Left lung (tissue), 10 donors: Measurements from ENCODE around the gene CAPG. TPM values are rescaled to one million over a fixed set of nuclear protein-coding genes. Genes with fewer than 3 reads are reported as not detected.

Experiments used
- ATAC-seq: fragments of 200-7000 bp; cut with Tn5 transposase; one replicate; pipeline ENCODE4 v1.9.1; 2020; ENCODE audit warnings: moderate library complexity
- DNase-seq, 4 donors: peaks; one replicate each; pipeline ENCODE4 v3.0.0-alpha.2; 2013 to 2020
- H3K27ac ChIP-seq, 2 donors: fragments of 200-600 bp; sonication (generic) in 1 of 2; one replicate each; pipeline versions ENCODE4 v1.5.0 to v1.8.0; 2020 to 2021
- H3K27me3 ChIP-seq, 2 donors: fragments of 200-600 bp; sonication (generic) in 1 of 2; one replicate each; pipeline versions ENCODE4 v1.5.0 to v1.8.0; 2020 to 2021
- H3K36me3 ChIP-seq, 2 donors: fragments of 200-600 bp; sonication (generic) in 1 of 2; one replicate each; pipeline versions ENCODE4 v1.5.0 to v1.8.0; 2020 to 2021
- H3K4me1 ChIP-seq, 2 donors: fragments of 200-600 bp; one replicate each; pipeline ENCODE4 v1.8.0; 2021
- H3K4me3 ChIP-seq, 2 donors: fragments of 200-600 bp; sonication (generic) in 1 of 2; one replicate each; pipeline versions ENCODE4 v1.5.0 to v1.8.0; 2020 to 2021; ENCODE audit warnings: mild to moderate bottlenecking in 1 of 2
- H3K9me3 ChIP-seq, 2 donors: fragments of 200-600 bp; sonication (generic) in 1 of 2; one replicate each; pipeline versions ENCODE4 v1.5.0 to v1.8.0; 2020 to 2021
- intact Hi-C, 2 donors: fragments of 100-400 bp; cut with DNase I; formaldehyde crosslinking; loops; one replicate each; pipeline versions ENCODE4 v1.11.2 to v1.14.2; 2022
- polyA plus RNA-seq, 6 donors: library from polyadenylated mRNA; unstranded; fragments of 120-200 nt; gene quantifications; one replicate each; pipeline ENCODE4 v1.2.1, GENCODE V29; 2013; ENCODE audit not compliant: insufficient read length in 6 of 6
- total RNA-seq, 2 donors: library from RNA; stranded (reverse); fragmentation: NEBNext Ultra II Directional; extraction: Animal tissue kit (Norgen Biotek cat#: 25700); gene quantifications; one replicate each; pipeline ENCODE4 v1.2.1, GENCODE V29; 2021
- TF ChIP-seq, protein P1 (sequence below), 2 donors: fragments of 200-600 bp; sonication (generic) in 1 of 2; IDR thresholded peaks; one replicate each; pipeline versions ENCODE4 v1.5.0 to v1.8.0; 2021; ENCODE audit warnings: antibody characterized with exemption in 2 of 2
- donor health status: DM: no; HTN: yes; CAD: no.
- donor health status: DM: no; HTN: no; CAD: no.

CAPG gene
- total and polyA plus RNA-seq, 8 donors = 45.8 to 418 (median 55.7) TPM

DNA sequence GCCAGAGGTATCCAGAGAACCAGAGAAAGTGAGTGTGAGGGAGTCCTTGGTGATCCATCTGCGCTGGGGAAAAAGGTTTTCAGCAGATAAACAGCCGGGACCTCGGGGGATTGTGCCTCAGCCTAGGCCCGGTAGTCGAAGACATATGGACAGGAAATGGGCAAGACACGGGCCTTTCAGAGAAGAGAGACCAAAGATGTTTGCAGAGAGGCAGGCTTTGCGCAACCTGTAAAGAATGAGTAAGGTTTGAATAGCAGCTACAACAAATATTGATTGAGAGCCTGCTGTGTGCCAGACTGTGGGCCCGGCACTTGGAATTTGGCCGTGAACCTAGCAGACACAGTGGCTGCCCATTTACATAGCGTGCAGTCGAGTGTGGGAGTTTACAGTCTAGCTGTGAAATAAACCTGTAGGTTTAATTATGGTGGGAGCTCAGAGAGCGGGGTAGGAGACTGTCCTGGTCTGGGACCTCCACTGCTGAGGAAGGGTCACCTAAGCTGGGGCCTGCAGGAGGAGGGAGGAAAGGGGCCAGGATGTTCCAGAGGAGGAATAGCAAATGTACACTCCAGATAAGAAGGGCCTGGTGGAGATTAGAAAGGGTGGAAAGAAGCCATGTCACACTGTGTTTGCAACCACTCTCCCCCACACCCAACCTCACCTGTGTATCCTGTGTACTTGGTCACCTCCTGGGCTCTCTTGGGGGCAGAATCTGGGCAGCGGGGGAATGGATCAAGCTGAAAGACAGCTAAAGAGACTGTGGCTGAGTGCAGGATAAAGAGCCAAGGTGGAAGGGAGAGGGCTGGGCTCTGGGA, 11.3 kb upstream of the CAPG start:
- TF ChIP-seq, protein P1, sequence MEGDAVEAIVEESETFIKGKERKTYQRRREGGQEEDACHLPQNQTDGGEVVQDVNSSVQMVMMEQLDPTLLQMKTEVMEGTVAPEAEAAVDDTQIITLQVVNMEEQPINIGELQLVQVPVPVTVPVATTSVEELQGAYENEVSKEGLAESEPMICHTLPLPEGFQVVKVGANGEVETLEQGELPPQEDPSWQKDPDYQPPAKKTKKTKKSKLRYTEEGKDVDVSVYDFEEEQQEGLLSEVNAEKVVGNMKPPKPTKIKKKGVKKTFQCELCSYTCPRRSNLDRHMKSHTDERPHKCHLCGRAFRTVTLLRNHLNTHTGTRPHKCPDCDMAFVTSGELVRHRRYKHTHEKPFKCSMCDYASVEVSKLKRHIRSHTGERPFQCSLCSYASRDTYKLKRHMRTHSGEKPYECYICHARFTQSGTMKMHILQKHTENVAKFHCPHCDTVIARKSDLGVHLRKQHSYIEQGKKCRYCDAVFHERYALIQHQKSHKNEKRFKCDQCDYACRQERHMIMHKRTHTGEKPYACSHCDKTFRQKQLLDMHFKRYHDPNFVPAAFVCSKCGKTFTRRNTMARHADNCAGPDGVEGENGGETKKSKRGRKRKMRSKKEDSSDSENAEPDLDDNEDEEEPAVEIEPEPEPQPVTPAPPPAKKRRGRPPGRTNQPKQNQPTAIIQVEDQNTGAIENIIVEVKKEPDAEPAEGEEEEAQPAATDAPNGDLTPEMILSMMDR (IDR thresholded peaks at IDR 0.05) = no peak
- Histone ChIP-seq H3K9me3 (no peaks in the 10 kb centered on the region), H3K4me3 (no peak overlapping the region), H3K36me3 (no peaks in the 10 kb centered on the region), H3K4me1 (peaks cover 21 to 40% of the 10 kb centered on the region in 2 donors), H3K27me3 (no peaks in the 10 kb centered on the region), H3K27ac (peak overlapping the region; percentile 86 to 87)
- DNase-seq = peak in 1 of 4 donors; percentile 75
- peak; percentile 64 for ATAC-seq
- intact Hi-C loops = loop anchor here in 1 of 2 donors (2.0 kb wide), 1 partner anchor 131 kb away; no protein-coding TSS in a partner anchor

GRCh38 chr2:85420536-85421259, 10.5 kb upstream of the CAPG start:
- ATAC-seq = peak; percentile 87
- intact Hi-C loops = loop anchor here in 1 of 2 donors (2.0 kb wide), 1 partner anchor 132 kb away; no protein-coding TSS in a partner anchor
- Histone ChIP-seq H3K27ac (peak overlapping the region; percentile 86 to 87), H3K9me3 (no peaks in the 10 kb centered on the region), H3K36me3 (no peaks in the 10 kb centered on the region), H3K4me3 (peak overlapping the region in 1 of 2 donors; percentile 0), H3K27me3 (no peaks in the 10 kb centered on the region), H3K4me1 (peaks cover 21 to 46% of the 10 kb centered on the region in 2 donors)
- TF ChIP-seq, protein P1 (IDR thresholded peaks at IDR 0.05) = peak; percentile 100
- peak; percentile 87 to 97 (median 91) for DNase-seq

GRCh38 chr2:85419009-85419675, 9.0 kb upstream of the CAPG start:
- DNase-seq = no peak
- Histone ChIP-seq H3K9me3 (no peaks in the 10 kb centered on the region), H3K4me1 (peaks cover 21 to 57% of the 10 kb centered on the region in 2 donors), H3K27me3 (no peaks in the 10 kb centered on the region), H3K36me3 (no peaks in the 10 kb centered on the region), H3K27ac (peak overlapping the region; percentile 87 to 90), H3K4me3 (peak overlapping the region; percentile 57 to 58)
- intact Hi-C loops = loop anchor here in 1 of 2 donors (10.0 kb wide), 1 partner anchor 136 kb away; no protein-coding TSS in a partner anchor
- ATAC-seq = no peak
- TF ChIP-seq, protein P1 (IDR thresholded peaks at IDR 0.05) = no peak

- Histone ChIP-seq H3K27ac (peak within 1 kb of the TSS; percentile 87 to 90), H3K4me1 (peaks cover 24 to 65% of the 10 kb centered on the region in 2 donors), H3K9me3 (no peaks in the 10 kb centered on the region), H3K27me3 (no peaks in the 10 kb centered on the region), H3K4me3 (peak within 1 kb of the TSS; percentile 57 to 58), H3K36me3 (no peaks in the 10 kb centered on the region)
- intact Hi-C loops = loop anchor here in 1 of 2 donors (10.0 kb wide), 1 partner anchor 136 kb away; no protein-coding TSS in a partner anchor
- DNase-seq = peak; percentile 85 to 94 (median 88)
- TF ChIP-seq, protein P1 (IDR thresholded peaks at IDR 0.05) = no peak
- ATAC-seq = peak; percentile 62
Observed at GRCh38 chr2:85418132-85419008, 8.2 kb upstream of the CAPG start, which contains the start of gene SH2D6. SH2D6 (plus strand) TSS chr2:85418714; CDS start chr2:85429466, 10,752 bp downstream.
